K562 (cell line): ENCODE data around the gene GABRQ. TPM values are rescaled to one million over a fixed set of nuclear protein-coding genes. Genes with fewer than 3 reads are reported as not detected.

Experiments
- ADNP ChIP-seq: fragments of 200-800 bp; sonication (Bioruptor generic); IDR thresholded peaks from 2 replicates; pipeline ENCODE4 v1.6.1; 2016; ENCODE audit warnings: missing genetic modification characterization, missing compliant biosample characterization
- ARID1B ChIP-seq: fragments of 450-650 bp; IDR thresholded peaks from 2 replicates; pipeline ENCODE4 v1.6.1; 2016; ENCODE audit warnings: antibody characterized with exemption, mild to moderate bottlenecking, inconsistent platforms
- CXXC5 ChIP-seq: fragments of 250-450 bp; sonication (Bioruptor Pico); IDR thresholded peaks from 2 replicates; pipeline ENCODE4 v1.8.0; 2022; ENCODE audit warnings: inconsistent platforms, mild to moderate bottlenecking, moderate library complexity
- E2F3 ChIP-seq: fragments of 250-450 bp; sonication (Bioruptor Pico); IDR thresholded peaks from 2 replicates; pipeline ENCODE4 v1.4.0; 2020; ENCODE audit warnings: mild to moderate bottlenecking
- ELF2 ChIP-seq: fragments of 250-450 bp; sonication (Bioruptor Pico); IDR thresholded peaks from 2 replicates; pipeline ENCODE4 v1.5.0; 2021; ENCODE audit warnings: mild to moderate bottlenecking
- EP300 ChIP-seq: IDR thresholded peaks from 2 replicates; pipeline ENCODE4 v1.6.1; 2012; ENCODE audit warnings: low read length, improper control_type of control experiment
- ETS2 ChIP-seq: IDR thresholded peaks from 2 replicates; pipeline ENCODE4 v1.6.1; 2016; ENCODE audit warnings: borderline replicate concordance, missing genetic modification characterization, mild to moderate bottlenecking, moderate library complexity, missing compliant biosample characterization; ENCODE audit not compliant: poor library complexity, severe bottlenecking
- HCFC1 ChIP-seq: IDR thresholded peaks from 2 replicates; pipeline ENCODE4 v1.6.1; 2012; ENCODE audit warnings: low read depth, low read length, improper control_type of control experiment
- JUNB ChIP-seq: fragments of 450-650 bp; formaldehyde crosslinking; conservative IDR thresholded peaks from 2 replicates; pipeline ENCODE4 v1.4.0; 2020; ENCODE audit warnings: mild to moderate bottlenecking
- L3MBTL2 ChIP-seq: fragments of 450-650 bp; IDR thresholded peaks from 2 replicates; pipeline ENCODE4 v1.6.1; 2016; ENCODE audit warnings: mild to moderate bottlenecking, moderate library complexity
- NFIX ChIP-seq: fragments of 250-450 bp; sonication (Bioruptor Pico); IDR thresholded peaks from 2 replicates; pipeline ENCODE4 v1.4.0; 2020; ENCODE audit warnings: low read depth, mild to moderate bottlenecking, moderate library complexity
- NRF1 ChIP-seq, 2 experiments: fragments of 450-650 bp; IDR thresholded peaks in 1 of 2; conservative IDR thresholded peaks in 1 of 2; 2 replicates each; pipeline ENCODE4 v1.6.1; 2014; ENCODE audit warnings: mild to moderate bottlenecking in 2 of 2
- SMAD3 ChIP-seq: fragments of 450-650 bp; formaldehyde crosslinking; conservative IDR thresholded peaks from 2 replicates; pipeline ENCODE4 v1.4.0; 2020; ENCODE audit warnings: mild to moderate bottlenecking
- ZNF316 ChIP-seq: fragments of 450-650 bp; IDR thresholded peaks from 2 replicates; pipeline ENCODE4 v1.6.1; 2016
- ZNF561 ChIP-seq: fragments of 450-650 bp; formaldehyde crosslinking; conservative IDR thresholded peaks from 2 replicates; pipeline ENCODE4 v1.4.0; 2020; ENCODE audit warnings: mild to moderate bottlenecking, moderate library complexity
- ZNF583 ChIP-seq: fragments of 250-450 bp; sonication (Bioruptor Pico); IDR thresholded peaks from 2 replicates; pipeline ENCODE4 v1.4.0; 2020
- polyA plus RNA-seq, 8 experiments: library from polyadenylated mRNA; depleted of rRNA in 4 of 8; stranded (reverse) in 5 of 8; unstranded in 3 of 8; fragments of >200 nt; fragmentation: Nextera tagmentation in 2 of 8; fragmentation: Illumina TruSeq in 1 of 8; extraction: Ambion mirVana in 2 of 8; extraction: Trizol in 1 of 8; gene quantifications; 2 replicates each; pipeline versions ENCODE4 v1.2.1 to v1.2.3, GENCODE V29; 2011 to 2014; ENCODE audit warnings: inconsistent platforms in 1 of 8, missing spikeins in 1 of 8
- total RNA-seq, 7 experiments: library from RNA; depleted of rRNA in 6 of 7; stranded (reverse); fragments of >200 nt in 6 of 7; fragmentation: Illumina TruSeq in 2 of 7; extraction: Trizol in 2 of 7; gene quantifications; 2 replicates each; pipeline versions ENCODE4 v1.2.1 to v1.2.3, GENCODE V29; 2011 to 2021; ENCODE audit warnings: low replicate concordance in 1 of 7
- TF ChIP-seq, protein P1 (sequence below), 2 experiments: fragments of 450-650 bp in 1 of 2; IDR thresholded peaks; 2 replicates each; pipeline ENCODE4 v1.6.1; 2011 to 2017; ENCODE audit warnings: low read depth in 2 of 2, antibody characterized with exemption in 1 of 2, borderline replicate concordance in 1 of 2, low read length in 1 of 2, mild to moderate bottlenecking in 1 of 2, mixed read lengths in 1 of 2; ENCODE audit not compliant: control insufficient read depth in 1 of 2
- TF ChIP-seq, protein P2 (sequence below): sonication (generic); formaldehyde crosslinking; IDR thresholded peaks from 2 replicates; pipeline ENCODE4 v1.8.0; 2022; ENCODE audit warnings: mild to moderate bottlenecking, missing genetic modification reagents
- TF ChIP-seq, protein P3 (sequence below), 2 experiments: fragments of 250-450 bp in 1 of 2; fragments of 450-650 bp in 1 of 2; sonication (Bioruptor Pico) in 1 of 2; IDR thresholded peaks; 2 replicates each; pipeline versions ENCODE4 v1.6.1 to v1.8.0; 2016 to 2021; ENCODE audit warnings: mild to moderate bottlenecking in 2 of 2, moderate library complexity in 2 of 2, missing compliant biosample characterization in 1 of 2, missing genetic modification characterization in 1 of 2

Gene GABRQ
- total and polyA plus RNA-seq, 9 of the 15 experiments (the other 6 are each of a cell fraction or from before 2014, with no cell fraction given) = 0.25 to 3.2 (median 1.8) TPM

DNA sequence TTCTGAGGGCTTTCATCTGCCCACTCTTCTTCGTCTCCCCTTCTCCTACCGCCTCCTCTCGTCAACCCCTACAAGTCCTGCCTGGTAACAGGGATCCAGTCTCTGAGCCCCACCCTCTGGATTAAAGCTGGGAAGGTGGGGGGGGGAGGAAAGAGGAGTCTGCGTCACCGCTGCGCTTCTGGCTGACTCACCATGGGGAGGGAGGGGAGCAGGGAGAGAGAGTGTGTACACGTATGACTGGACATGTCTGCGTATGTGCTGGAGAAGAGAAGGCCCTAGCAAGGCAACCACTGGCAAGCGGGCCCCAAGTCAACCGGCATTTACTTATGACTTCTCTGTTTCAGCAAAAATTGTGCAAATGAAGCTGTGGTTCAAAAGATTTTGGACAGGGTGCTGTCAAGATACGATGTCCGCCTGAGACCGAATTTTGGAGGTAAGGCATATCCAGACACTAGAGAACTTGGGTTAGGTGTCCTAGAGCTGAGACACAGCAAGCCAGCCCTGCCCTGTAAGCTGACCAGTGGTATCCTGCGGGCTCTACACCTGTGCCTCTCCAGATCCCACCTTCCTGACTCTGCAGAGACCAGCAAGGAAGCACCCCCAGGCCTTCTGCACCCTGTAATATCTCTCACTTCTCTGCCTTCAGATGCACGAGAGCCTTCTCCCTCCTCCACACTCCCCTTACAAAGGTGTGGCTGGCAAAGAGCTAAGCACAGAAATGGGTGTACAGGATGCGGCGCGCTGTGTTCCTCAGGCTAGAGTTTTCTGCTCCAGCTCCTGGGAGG lies 2.5 kb downstream of the GABRQ start (continued):
- peak; percentile 34 to 49; a peak in 2 of 4 replicates for TF ChIP-seq NRF1 (conservative IDR thresholded peaks at IDR 0.05 in 1 of 2, IDR thresholded peaks at IDR 0.05 in 1 of 2)
- TF ChIP-seq CXXC5 (CRISPR knock-in tag) = peak; percentile 52
- TF ChIP-seq ZNF316 = peak; percentile 57
- peak; percentile 20; the same call in 1 of the 2 replicates for TF ChIP-seq EP300
- TF ChIP-seq JUNB = 0 out of 2 replicates have a peak, but pooled peaks have one; percentile 12
- no peak for TF ChIP-seq L3MBTL2
- TF ChIP-seq, protein P1, sequence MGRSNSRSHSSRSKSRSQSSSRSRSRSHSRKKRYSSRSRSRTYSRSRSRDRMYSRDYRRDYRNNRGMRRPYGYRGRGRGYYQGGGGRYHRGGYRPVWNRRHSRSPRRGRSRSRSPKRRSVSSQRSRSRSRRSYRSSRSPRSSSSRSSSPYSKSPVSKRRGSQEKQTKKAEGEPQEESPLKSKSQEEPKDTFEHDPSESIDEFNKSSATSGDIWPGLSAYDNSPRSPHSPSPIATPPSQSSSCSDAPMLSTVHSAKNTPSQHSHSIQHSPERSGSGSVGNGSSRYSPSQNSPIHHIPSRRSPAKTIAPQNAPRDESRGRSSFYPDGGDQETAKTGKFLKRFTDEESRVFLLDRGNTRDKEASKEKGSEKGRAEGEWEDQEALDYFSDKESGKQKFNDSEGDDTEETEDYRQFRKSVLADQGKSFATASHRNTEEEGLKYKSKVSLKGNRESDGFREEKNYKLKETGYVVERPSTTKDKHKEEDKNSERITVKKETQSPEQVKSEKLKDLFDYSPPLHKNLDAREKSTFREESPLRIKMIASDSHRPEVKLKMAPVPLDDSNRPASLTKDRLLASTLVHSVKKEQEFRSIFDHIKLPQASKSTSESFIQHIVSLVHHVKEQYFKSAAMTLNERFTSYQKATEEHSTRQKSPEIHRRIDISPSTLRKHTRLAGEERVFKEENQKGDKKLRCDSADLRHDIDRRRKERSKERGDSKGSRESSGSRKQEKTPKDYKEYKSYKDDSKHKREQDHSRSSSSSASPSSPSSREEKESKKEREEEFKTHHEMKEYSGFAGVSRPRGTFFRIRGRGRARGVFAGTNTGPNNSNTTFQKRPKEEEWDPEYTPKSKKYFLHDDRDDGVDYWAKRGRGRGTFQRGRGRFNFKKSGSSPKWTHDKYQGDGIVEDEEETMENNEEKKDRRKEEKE (IDR thresholded peaks at IDR 0.05; ENCODE audit: borderline replicate concordance in 1 of 2, control insufficient read depth in 1 of 2, low read depth in 2 of 2, low read length in 1 of 2) = no peak
- TF ChIP-seq, protein P2, sequence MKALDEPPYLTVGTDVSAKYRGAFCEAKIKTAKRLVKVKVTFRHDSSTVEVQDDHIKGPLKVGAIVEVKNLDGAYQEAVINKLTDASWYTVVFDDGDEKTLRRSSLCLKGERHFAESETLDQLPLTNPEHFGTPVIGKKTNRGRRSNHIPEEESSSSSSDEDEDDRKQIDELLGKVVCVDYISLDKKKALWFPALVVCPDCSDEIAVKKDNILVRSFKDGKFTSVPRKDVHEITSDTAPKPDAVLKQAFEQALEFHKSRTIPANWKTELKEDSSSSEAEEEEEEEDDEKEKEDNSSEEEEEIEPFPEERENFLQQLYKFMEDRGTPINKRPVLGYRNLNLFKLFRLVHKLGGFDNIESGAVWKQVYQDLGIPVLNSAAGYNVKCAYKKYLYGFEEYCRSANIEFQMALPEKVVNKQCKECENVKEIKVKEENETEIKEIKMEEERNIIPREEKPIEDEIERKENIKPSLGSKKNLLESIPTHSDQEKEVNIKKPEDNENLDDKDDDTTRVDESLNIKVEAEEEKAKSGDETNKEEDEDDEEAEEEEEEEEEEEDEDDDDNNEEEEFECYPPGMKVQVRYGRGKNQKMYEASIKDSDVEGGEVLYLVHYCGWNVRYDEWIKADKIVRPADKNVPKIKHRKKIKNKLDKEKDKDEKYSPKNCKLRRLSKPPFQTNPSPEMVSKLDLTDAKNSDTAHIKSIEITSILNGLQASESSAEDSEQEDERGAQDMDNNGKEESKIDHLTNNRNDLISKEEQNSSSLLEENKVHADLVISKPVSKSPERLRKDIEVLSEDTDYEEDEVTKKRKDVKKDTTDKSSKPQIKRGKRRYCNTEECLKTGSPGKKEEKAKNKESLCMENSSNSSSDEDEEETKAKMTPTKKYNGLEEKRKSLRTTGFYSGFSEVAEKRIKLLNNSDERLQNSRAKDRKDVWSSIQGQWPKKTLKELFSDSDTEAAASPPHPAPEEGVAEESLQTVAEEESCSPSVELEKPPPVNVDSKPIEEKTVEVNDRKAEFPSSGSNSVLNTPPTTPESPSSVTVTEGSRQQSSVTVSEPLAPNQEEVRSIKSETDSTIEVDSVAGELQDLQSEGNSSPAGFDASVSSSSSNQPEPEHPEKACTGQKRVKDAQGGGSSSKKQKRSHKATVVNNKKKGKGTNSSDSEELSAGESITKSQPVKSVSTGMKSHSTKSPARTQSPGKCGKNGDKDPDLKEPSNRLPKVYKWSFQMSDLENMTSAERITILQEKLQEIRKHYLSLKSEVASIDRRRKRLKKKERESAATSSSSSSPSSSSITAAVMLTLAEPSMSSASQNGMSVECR (CRISPR knock-in tag) = no peak
- no peak for TF ChIP-seq NFIX
- no peak for TF ChIP-seq E2F3 (CRISPR knock-in tag)
- TF ChIP-seq, protein P3, sequence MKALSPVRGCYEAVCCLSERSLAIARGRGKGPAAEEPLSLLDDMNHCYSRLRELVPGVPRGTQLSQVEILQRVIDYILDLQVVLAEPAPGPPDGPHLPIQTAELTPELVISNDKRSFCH (CRISPR knock-in tag; IDR thresholded peaks at IDR 0.05) = no peak
- TF ChIP-seq, protein P3 (tag; IDR thresholded peaks at IDR 0.05) = no peak
- TF ChIP-seq ETS2 (tag) = no peak
- TF ChIP-seq ELF2 (CRISPR knock-in tag) = no peak
- peak; percentile 47; the same call in 1 of the 2 replicates for TF ChIP-seq ARID1B
- no peak for TF ChIP-seq ZNF583 (CRISPR knock-in tag)
- TF ChIP-seq SMAD3 (CRISPR knock-in tag) = no peak
- no peak for TF ChIP-seq ADNP (tag)
- no peak for TF ChIP-seq ZNF561 (CRISPR knock-in tag)
- no peak for TF ChIP-seq HCFC1
